GM21528 (cell line): ENCODE measurements around the gene CKM.
"Not testable (repeated sequence)": the region's sequence is repeated elsewhere in the genome, so short reads cannot be mapped to it uniquely, and the experiment has no call there.

Experiments used
- ATAC-seq: cut with Tn5 transposase; IDR thresholded peaks from one replicate; pipeline ENCODE4 v1.9.1; 2021; ENCODE audit warnings: mild to moderate bottlenecking, moderate library complexity; ENCODE audit not compliant: unreplicated experiment, low FRiP score

The CKM gene

GRCh38 chr19:45322311-45322710 is 364 bp downstream of the CKM start:
- ATAC-seq: no peak

- no peak for ATAC-seq
Observed at GRCh38 chr19:45321848-45322247, 827 bp downstream of the CKM start.

GRCh38 chr19:45320997-45321775 is 1.5 kb downstream of the CKM start:
- no peak for ATAC-seq

- no peak for ATAC-seq
Observed at GRCh38 chr19:45315304-45315703, 7.4 kb downstream of the CKM start.

GRCh38 chr19:45314708-45315245 is 7.9 kb downstream of the CKM start:
- no peak for ATAC-seq

- not testable (repeated sequence) for ATAC-seq
Observed at GRCh38 chr19:45312285-45312684, 10.4 kb downstream of the CKM start.

- ATAC-seq: no peak
Observed at GRCh38 chr19:45311621-45312020, 11.1 kb downstream of the CKM start.

GRCh38 chr19:45309322-45309721 is 13.4 kb downstream of the CKM start:
- ATAC-seq: not testable (repeated sequence)

GRCh38 chr19:45307361-45307760 is 15.3 kb downstream of the CKM start:
- no peak for ATAC-seq

- ATAC-seq: no peak
Observed at GRCh38 chr19:45306518-45307027, 16.1 kb downstream of the CKM start.

GRCh38 chr19:45306040-45306439 is 16.6 kb downstream of the CKM start:
- ATAC-seq: no peak

- ATAC-seq: no peak
Observed at GRCh38 chr19:45305421-45305820, 17.3 kb downstream of the CKM start.

GRCh38 chr19:45305007-45305406 is 17.7 kb downstream of the CKM start:
- no peak for ATAC-seq

GRCh38 chr19:45304141-45304926 is 18.3 kb downstream of the CKM start:
- no peak for ATAC-seq

- no peak for ATAC-seq
Observed at GRCh38 chr19:45303269-45304060, 19.2 kb downstream of the CKM start.

- ATAC-seq: no peak
Observed at GRCh38 chr19:45302416-45302815, 20.3 kb downstream of the CKM start.

GRCh38 chr19:45299719-45300118 is 23.0 kb downstream of the CKM start:
- ATAC-seq: no peak

- ATAC-seq: no peak
Observed at GRCh38 chr19:45298264-45298663, 24.4 kb downstream of the CKM start.

GRCh38 chr19:45297674-45298073 is 25.0 kb downstream of the CKM start:
- ATAC-seq: no peak

- no peak for ATAC-seq
Observed at GRCh38 chr19:45296355-45296754, 26.3 kb downstream of the CKM start.

GRCh38 chr19:45295873-45296272 is 26.8 kb downstream of the CKM start:
- no peak for ATAC-seq
